ENCODE data around the gene NAT8L. TPM values are rescaled to one million over a fixed set of nuclear protein-coding genes. Genes with fewer than 3 reads are reported as not detected.
"Not testable (repeated sequence)": the region's sequence is repeated elsewhere in the genome, so short reads cannot be mapped to it uniquely, and the experiment has no call there.

The NAT8L gene
- total and polyA plus RNA-seq, 2 of the 4 experiments (the other 2 are of a cell fraction) = 0.05 TPM; not detected in 1

GRCh38 chr4:2025817-2026216 is 33.3 kb upstream of the NAT8L start:
- no peak overlapping the region for H4K8ac ChIP-seq (ENCODE audit: low read depth in 2 of 2, low read length in 2 of 2)
- H3K4me3 ChIP-seq (ENCODE audit: insufficient read depth, low read depth, low read length) = no peak overlapping the region
- no peak overlapping the region for H3K23ac ChIP-seq (ENCODE audit: low read depth, low read length)
- H3K4ac ChIP-seq (ENCODE audit: low read depth, low read length) = no peak overlapping the region
- ChIA-PET CTCF (no interaction called here), POLR2A (ENCODE audit: unreplicated experiment) (no interaction called here)
- no peak overlapping the region for H2BK120ac ChIP-seq (ENCODE audit: low read depth, low read length)
- no peak overlapping the region for H2BK20ac ChIP-seq (ENCODE audit: low read depth, low read length)
- no peak overlapping the region for H2AFZ ChIP-seq (replicated peaks; ENCODE audit: low read length, poor library complexity)
- no peak overlapping the region for H2BK5ac ChIP-seq (ENCODE audit: low read depth, low read length, poor library complexity, severe bottlenecking)
- H3K27ac ChIP-seq (ENCODE audit: insufficient read depth, low read length) = no peak overlapping the region
- ATAC-seq (ENCODE audit: low read depth) = no peak
- intact Hi-C loops (cut with micrococcal nuclease) (no loop called here), dilution Hi-C loops (cut with HindIII; ENCODE audit: low sequenced_read_pairs, unreplicated experiment) (no loop called here), in situ Hi-C loops (cut with MboI; ENCODE audit: low sequenced_read_pairs) (no loop called here)
- H2AK9ac ChIP-seq (replicated peaks; ENCODE audit: low read depth, low read length, poor library complexity) = no peak overlapping the region
- H3K36me3 ChIP-seq (ENCODE audit: control insufficient read depth, insufficient read depth, low read length) = no peaks in the 10 kb centered on the region
- H4K20me1 ChIP-seq (ENCODE audit: insufficient read depth, low read length) = no peaks in the 10 kb centered on the region
- BruUV-seq (replicated peaks) = no TSS peak
- H3K4me1 ChIP-seq (ENCODE audit: control insufficient read depth, insufficient read depth, low read length) = no peaks in the 10 kb centered on the region; the same call in 1 of the 2 replicates
- H4K5ac ChIP-seq (ENCODE audit: low read depth, low read length) = no peak overlapping the region
- no peak overlapping the region for H3K4me2 ChIP-seq (ENCODE audit: low read depth, low read length)
- peaks cover 31% of the 10 kb centered on the region for H3K27me3 ChIP-seq (ENCODE audit: control insufficient read depth, insufficient read depth, low read length)
- no peak overlapping the region for H2AK5ac ChIP-seq (ENCODE audit: low read depth, low read length)
- no peaks in the 10 kb centered on the region for H3K9me1 ChIP-seq (ENCODE audit: insufficient read depth, low read length)
- no peak overlapping the region for H3K56ac ChIP-seq (ENCODE audit: extremely low read depth, insufficient read depth, low read length)
- TF ChIP-seq NFE2L2 (IDR thresholded peaks at IDR 0.05; ENCODE audit: low read depth, low read length) (no peak), CEBPB (IDR thresholded peaks at IDR 0.05; ENCODE audit: low read depth, low read length) (no peak), FOS (IDR thresholded peaks at IDR 0.05; ENCODE audit: low read depth, low read length) (no peak), CHD1 (IDR thresholded peaks at IDR 0.05; ENCODE audit: low read depth, low read length) (no peak), USF2 (IDR thresholded peaks at IDR 0.05; ENCODE audit: low read depth, low read length) (no peak), BHLHE40 (IDR thresholded peaks at IDR 0.05; ENCODE audit: low read depth, low read length) (no peak), SMC3 (IDR thresholded peaks at IDR 0.05; ENCODE audit: low read depth, low read length) (no peak), RCOR1 (IDR thresholded peaks at IDR 0.05; ENCODE audit: insufficient replicate concordance, low read length) (no peak), MAZ (IDR thresholded peaks at IDR 0.05; ENCODE audit: borderline replicate concordance, low read depth, low read length) (no peak), MAFK (IDR thresholded peaks at IDR 0.05; ENCODE audit: low read depth, low read length) (no peak)
- H4K91ac ChIP-seq (ENCODE audit: insufficient read depth, low read depth, low read length) = no peak overlapping the region
- H3K79me1 ChIP-seq (ENCODE audit: low read depth in 1 of 2, low read length in 2 of 2) = no peaks in the 10 kb centered on the region
- peaks cover 5% of the 10 kb centered on the region; the same call in 1 of the 2 replicates for H3K9me3 ChIP-seq (ENCODE audit: control insufficient read depth, insufficient read depth, low read length)
- H3K14ac ChIP-seq (replicated peaks; ENCODE audit: low read depth, low read length) = no peak overlapping the region
- H3K9ac ChIP-seq (ENCODE audit: low read depth, low read length) = no peak overlapping the region
- H3K18ac ChIP-seq (ENCODE audit: low read depth, low read length) = no peak overlapping the region
- no peak overlapping the region for H2BK15ac ChIP-seq (ENCODE audit: low read depth, low read length)
- DNase-seq = no peak

- intact Hi-C loops (cut with micrococcal nuclease); H2BK15ac ChIP-seq (ENCODE audit: low read depth, low read length): not testable (repeated sequence)
- no CpG with 5 or more reads among the region's 4 CpGs for WGBS, 2 experiments (ENCODE audit: extremely low coverage in 2 of 2, insufficient read length in 1 of 2)
Observed at GRCh38 chr4:2027120-2027519, 32.0 kb upstream of the NAT8L start.

More at GRCh38 chr4:2027120-2027519, 32.0 kb upstream of the NAT8L start:
- H3K18ac ChIP-seq (ENCODE audit: low read depth, low read length); dilution Hi-C loops (cut with HindIII; ENCODE audit: low sequenced_read_pairs, unreplicated experiment); H4K20me1 ChIP-seq (ENCODE audit: insufficient read depth, low read length); H2BK5ac ChIP-seq (ENCODE audit: low read depth, low read length, poor library complexity, severe bottlenecking); H3K79me1 ChIP-seq (ENCODE audit: low read depth in 1 of 2, low read length in 2 of 2); H4K5ac ChIP-seq (ENCODE audit: low read depth, low read length); H3K14ac ChIP-seq (replicated peaks; ENCODE audit: low read depth, low read length); ATAC-seq (ENCODE audit: low read depth); H2AK5ac ChIP-seq (ENCODE audit: low read depth, low read length); H2BK20ac ChIP-seq (ENCODE audit: low read depth, low read length); H3K27ac ChIP-seq (ENCODE audit: insufficient read depth, low read length); H3K4me1 ChIP-seq (ENCODE audit: control insufficient read depth, insufficient read depth, low read length); DNase-seq; POLR2A ChIA-PET (ENCODE audit: unreplicated experiment); H3K4ac ChIP-seq (ENCODE audit: low read depth, low read length); H3K23ac ChIP-seq (ENCODE audit: low read depth, low read length); H3K9me3 ChIP-seq (ENCODE audit: control insufficient read depth, insufficient read depth, low read length); H4K91ac ChIP-seq (ENCODE audit: insufficient read depth, low read depth, low read length); in situ Hi-C loops (cut with MboI; ENCODE audit: low sequenced_read_pairs); H3K4me2 ChIP-seq (ENCODE audit: low read depth, low read length); H4K8ac ChIP-seq (ENCODE audit: low read depth in 2 of 2, low read length in 2 of 2); BruUV-seq (replicated peaks); H3K9me1 ChIP-seq (ENCODE audit: insufficient read depth, low read length); H2BK120ac ChIP-seq (ENCODE audit: low read depth, low read length); H3K4me3 ChIP-seq (ENCODE audit: insufficient read depth, low read depth, low read length); H2AK9ac ChIP-seq (replicated peaks; ENCODE audit: low read depth, low read length, poor library complexity); H3K56ac ChIP-seq (ENCODE audit: extremely low read depth, insufficient read depth, low read length); H3K36me3 ChIP-seq (ENCODE audit: control insufficient read depth, insufficient read depth, low read length); H3K9ac ChIP-seq (ENCODE audit: low read depth, low read length); H2AFZ ChIP-seq (replicated peaks; ENCODE audit: low read length, poor library complexity): not testable (repeated sequence)
- H3K27me3 ChIP-seq (ENCODE audit: control insufficient read depth, insufficient read depth, low read length) = peaks cover 22% of the 10 kb centered on the region
- CTCF ChIA-PET = interaction anchor here (0.7 kb wide), 1 partner anchor 7 kb away, joined by 4 read pairs; no protein-coding TSS in a partner anchor
